ENCODE results near the gene GDF2. TPM values are rescaled to one million over a fixed set of nuclear protein-coding genes. Genes with fewer than 3 reads are reported as not detected.

GDF2 gene
- total RNA-seq, 1 donor from 2014 or later = not detected

DNA sequence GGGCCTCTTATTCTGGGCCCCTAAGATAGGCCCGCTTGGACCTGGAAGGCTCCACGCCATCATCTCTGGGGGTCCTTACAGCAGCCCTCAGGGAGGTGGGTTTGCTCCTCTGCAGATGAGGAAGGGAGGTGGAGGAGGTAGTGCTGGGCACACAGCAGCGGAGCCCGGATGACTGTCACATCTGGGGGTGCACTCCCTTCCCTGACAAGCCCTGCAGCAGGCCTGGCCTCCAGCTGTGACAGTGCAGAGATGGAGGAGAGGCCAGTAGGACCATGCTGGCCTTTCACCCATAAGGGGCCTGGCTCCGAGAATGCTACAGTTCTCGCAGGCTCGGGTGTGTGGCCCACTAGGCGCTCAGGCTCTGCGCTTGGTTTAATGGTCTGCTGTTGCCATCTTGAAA is 9.2 kb downstream of the GDF2 start:
- intact Hi-C loops (cut with micrococcal nuclease) = no loop called here

DNA sequence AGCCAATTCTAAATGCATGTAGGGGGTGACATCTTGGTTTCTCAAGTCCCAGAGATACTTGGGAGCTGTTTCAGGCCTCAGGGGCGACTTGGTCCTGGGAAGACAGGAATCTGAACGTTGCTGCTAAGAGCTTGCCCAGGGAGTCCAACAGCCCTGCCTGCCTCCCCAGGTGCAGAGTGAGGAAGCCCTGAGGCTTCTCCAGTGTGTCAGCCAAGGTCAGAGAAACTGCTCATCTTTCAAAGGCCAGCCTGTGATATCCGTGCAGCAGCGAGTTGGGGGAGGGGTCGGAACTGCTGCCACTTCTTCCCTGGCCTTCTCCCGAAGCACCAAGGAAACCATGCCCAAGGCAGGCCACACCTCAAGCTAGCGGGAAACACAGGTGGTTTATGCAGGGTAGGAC is 9.7 kb downstream of the GDF2 start:
- intact Hi-C loops (cut with micrococcal nuclease) = no loop called here

- intact Hi-C loops (cut with micrococcal nuclease) = no loop called here
Observed at GRCh38 chr10:47332371-47332770, 10.1 kb downstream of the GDF2 start.

DNA sequence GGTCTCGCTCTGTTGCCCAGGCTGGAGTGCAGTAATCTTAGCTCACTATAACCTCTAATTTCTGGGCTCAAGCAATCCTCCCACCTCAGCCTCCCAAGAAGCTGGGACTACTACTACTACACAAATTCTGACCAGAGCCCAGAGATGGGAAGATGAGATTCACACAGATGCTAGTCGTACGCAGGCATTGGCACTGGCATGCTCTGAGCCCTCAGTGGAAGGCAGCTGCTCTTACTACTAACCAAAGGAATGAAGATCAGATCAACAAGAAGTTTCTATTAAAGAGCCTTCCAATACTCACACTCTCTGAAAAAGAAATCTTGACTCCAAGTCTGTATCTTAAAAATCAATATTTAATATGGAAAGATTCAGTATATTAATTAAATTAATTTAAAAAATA is 10.7 kb downstream of the GDF2 start:
- intact Hi-C loops (cut with micrococcal nuclease) = no loop called here

- intact Hi-C loops (cut with micrococcal nuclease) = no loop called here
Observed at GRCh38 chr10:47333532-47333931, 11.3 kb downstream of the GDF2 start.

DNA sequence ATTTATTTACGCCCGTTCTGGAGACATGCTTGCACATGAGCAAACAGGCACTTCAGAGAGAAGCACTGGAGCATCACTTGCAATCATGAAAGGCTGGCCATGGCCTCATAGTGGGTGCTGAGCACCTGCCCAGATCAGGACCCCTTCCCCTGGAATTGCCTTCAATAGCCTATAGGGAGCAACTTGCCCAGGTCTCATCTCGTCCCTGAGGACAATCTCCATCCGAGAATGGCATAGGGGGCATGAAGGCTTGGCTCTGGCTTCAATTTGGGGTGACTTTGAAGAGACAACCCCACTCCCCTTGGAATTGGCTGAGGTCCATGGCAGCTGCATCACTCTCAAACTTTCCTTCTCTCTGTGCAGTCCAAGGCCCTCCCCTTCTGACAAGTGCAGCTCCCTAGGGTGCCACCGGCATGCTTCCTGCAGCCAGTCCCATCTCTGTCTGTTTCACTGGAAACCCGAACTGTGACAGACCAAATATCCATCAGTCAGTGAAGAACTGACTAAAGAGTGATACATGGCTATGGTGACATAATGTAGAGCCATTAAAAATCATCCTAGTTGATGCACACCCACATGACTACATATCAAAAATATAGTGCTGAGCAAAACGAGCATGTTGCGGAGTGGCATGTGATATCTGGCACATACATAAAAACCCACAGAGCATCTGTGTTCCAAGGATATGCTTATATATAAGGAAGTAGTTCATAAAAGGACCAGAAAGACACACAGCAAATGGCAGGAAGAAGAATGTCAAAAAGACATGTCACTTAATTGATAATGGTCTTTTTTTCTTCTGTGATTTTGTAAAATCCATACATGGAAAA is 12.4 kb downstream of the GDF2 start:
- intact Hi-C loops (cut with micrococcal nuclease) = no loop called here

DNA sequence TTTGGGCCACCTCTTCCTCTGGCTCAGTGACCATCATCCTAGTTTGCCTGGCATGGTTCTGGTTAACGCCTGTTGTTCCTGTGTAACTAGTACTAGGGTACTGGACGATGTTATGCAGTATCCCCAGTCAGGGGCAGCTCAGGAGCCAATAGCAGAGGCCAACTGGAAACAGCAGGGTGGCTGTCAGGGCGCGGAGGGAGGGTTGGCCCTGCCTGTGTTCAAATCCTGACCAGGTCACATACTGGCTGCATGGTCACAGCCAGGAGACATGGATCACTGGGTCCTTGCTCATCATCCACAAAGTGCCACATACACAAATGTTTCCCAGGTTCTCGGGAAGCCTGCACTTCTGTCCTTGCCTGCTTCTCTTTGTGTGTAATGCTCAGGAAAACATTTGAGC is 13.7 kb downstream of the GDF2 start:
- intact Hi-C loops (cut with micrococcal nuclease) = no loop called here

DNA sequence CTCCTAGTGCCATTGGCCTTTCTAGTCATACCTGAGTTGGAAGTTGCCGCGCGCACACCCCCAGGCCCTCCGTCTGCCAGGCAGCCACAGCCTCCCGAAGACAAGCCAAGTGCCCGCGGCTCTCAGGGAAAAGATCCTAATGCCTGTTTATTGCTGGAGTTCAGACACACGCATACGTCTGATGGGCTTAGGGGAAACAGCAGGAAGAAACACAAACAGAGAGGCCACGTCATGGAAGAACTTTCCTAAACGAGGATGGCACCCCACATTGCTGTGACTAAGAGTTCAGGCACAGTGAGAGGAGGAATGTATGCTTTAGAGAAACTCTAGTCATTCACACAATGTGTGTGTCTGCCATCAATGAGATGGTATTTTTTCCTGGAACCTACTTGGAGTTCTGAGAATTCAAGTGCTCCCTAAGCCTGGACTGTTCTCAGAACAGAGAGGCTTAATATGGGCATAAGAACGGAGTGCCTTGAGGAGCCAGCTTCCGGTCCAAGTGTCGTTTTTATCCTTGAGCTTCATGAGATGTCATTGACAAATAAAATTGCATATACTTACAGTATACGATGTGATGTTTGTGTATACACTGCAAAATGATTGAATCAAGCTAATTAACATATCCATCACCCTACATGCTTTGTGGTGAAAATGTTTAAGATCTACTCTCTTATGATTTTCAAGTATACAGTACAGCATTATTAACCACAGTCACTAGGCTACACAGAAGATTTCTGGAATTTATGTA is 14.3 kb downstream of the GDF2 start:
- intact Hi-C loops (cut with micrococcal nuclease) = no loop called here

DNA sequence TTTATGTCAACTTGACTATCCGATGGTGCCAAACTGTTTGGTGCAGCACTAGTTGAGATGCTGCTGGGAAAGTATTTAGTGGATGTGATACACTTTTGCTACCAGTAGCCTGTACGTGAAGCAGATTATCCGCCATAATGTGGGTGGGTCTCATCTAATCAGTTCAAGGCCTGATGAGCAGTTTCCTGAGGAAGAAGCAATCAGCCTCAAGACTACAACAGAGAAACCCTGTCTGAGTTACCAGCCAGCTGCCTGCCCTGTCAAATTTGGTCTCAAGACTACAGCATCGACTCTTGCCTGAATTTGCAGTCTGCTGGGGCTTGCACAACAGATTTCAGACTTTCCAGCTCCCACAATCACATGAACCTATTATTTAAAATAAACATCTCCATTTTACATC is 15.1 kb downstream of the GDF2 start:
- intact Hi-C loops (cut with micrococcal nuclease) = no loop called here

- intact Hi-C loops (cut with micrococcal nuclease) = no loop called here
Observed at GRCh38 chr10:47339186-47339735, 17.0 kb downstream of the GDF2 start.

GRCh38 chr10:47339759-47340607 is 17.7 kb downstream of the GDF2 start:
- intact Hi-C loops (cut with micrococcal nuclease) = loop anchor here (1.0 kb wide), 2 partner anchors 293 to 316 kb away; no protein-coding TSS in a partner anchor

DNA sequence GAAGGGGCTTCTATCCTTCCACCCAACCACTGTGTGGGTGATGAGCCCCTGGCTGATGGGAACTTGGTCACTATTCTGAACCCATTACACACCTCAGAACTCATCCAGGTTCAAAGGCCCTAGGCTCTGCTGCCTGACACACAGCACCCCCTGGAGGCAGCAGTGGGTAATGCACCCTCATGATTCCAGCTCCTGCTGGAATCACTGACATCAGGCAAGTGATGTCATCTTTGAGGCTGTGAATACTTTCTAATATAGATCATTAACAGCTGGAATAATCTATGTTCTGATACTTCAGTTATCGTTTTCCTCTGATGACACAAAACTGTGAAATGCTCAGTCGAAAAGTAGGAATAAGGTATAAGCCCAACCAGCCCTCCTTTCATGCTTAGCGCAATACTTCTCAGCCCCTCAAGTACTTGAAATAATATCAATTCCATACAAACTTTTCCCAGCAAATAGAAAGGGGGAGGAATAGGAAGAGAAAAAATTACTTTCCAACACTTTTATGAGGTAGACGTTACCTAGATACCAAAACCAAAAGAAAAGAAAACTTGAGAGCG is 18.4 kb downstream of the GDF2 start:
- intact Hi-C loops (cut with micrococcal nuclease) = loop anchor here (1.0 kb wide), 2 partner anchors 293 to 316 kb away; no protein-coding TSS in a partner anchor

DNA sequence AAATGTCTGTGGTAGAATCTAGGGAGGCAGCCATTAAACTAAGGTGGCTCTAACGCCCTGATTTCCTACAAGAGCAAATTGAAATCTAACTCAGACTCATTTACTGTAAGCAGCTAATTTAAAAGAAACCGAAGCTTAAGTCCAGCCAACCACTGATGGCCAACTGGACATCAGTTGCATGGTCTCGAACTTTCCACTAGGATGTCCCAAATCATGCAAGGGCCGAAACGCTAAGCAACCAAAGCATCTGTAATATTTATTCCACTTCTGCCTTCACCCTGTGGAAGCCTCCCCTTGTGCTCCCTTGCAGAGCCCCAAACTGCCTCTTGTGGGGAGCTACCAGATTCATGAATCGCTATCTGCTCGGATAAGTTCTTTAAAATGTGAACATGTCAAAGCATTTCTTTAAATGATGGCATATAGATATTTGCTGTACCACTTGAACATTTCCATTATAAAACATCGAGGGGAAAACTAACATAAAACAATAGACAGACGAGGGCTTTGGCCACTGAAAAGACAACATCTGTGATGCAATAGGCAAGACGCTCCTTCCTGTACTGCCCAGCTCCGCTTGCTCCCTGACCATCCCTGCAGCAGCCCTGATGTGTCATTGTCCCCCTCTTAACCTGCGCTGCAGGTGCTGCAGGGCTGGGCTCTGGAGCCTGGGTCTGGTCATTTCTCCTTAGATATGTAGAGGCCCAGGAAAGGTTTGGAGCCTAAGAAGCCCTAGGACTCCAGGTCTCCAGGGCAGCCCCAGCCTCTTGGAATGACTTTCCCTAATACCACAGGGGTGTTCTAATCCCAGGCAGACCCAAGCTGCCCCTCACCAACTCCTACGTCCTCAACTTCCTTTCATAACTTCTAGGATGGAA is 23.0 kb downstream of the GDF2 start:
- intact Hi-C loops (cut with micrococcal nuclease) = no loop called here

DNA sequence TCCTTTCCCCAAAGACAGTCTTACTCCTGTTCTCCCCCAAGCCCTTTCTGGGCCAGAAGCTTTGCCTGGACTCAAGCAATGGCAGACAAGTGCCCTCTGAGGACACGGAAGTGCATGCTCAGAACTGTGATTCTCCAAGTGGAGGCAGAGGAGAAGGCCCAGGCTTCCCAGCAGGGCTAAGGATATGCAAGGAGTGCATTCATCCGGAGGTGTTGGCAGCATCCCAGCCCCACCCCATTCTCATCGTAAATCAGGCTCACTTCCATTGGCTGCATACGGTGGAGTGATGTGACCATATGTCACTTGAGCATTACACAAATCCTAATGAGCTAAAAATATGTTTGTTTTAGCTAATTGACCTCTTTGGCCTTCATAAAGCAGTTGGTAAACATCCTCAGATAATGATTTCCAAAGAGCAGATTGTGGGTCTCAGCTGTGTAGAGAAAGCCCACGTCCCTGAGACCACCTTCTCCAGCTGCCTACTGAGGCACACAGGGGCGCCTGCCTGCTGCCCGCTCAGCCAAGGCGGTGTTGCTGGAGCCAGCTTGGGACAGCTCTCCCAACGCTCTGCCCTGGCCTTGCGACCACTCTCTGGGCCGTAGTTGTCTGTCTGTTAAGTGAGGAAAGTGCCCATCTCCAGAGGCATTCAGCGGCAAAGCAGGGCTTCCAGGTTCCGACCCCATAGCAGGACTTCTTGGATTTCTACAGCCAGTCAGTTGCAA is 24.5 kb downstream of the GDF2 start:
- intact Hi-C loops (cut with micrococcal nuclease) = no loop called here

GRCh38 chr10:47347303-47347675 is 25.0 kb downstream of the GDF2 start:
- intact Hi-C loops (cut with micrococcal nuclease) = no loop called here

DNA sequence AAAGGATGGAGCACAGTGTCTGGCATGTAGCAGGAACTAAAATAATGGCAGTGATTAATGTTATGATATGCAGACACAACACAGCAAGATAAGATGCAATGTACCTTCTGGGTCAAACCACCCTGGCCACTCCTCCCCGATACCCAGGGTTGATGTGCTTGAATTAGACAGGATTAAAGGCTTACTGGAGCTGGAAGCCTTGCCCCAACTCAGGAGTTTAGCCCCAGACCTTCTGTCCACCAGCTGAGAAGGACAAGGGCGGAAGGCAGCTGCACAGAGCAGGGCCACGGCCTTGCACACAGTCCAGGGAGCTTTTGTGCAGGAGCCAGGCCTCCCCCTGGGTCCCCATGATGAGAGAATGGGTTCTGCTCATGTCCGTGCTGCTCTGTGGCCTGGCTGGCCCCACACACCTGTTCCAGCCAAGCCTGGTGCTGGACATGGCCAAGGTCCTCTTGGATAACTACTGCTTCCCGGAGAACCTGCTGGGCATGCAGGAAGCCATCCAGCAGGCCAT is 25.9 kb downstream of the GDF2 start, which contains the start of gene RBP3:
RBP3 (plus strand) TSS at position 226 of the 514 bp plus-strand sequence; CDS start at position 348, 122 bp downstream.
- intact Hi-C loops (cut with micrococcal nuclease) = no loop called here

GRCh38 chr10:47348661-47349470 is 26.6 kb downstream of the GDF2 start:
- intact Hi-C loops (cut with micrococcal nuclease) = no loop called here

DNA sequence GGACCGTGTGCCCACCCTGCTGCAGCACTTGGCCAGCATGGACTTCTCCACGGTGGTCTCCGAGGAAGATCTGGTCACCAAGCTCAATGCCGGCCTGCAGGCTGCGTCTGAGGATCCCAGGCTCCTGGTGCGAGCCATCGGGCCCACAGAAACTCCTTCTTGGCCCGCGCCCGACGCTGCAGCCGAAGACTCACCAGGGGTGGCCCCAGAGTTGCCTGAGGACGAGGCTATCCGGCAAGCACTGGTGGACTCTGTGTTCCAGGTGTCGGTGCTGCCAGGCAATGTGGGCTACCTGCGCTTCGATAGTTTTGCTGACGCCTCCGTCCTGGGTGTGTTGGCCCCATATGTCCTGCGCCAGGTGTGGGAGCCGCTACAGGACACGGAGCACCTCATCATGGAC is 27.3 kb downstream of the GDF2 start:
- intact Hi-C loops (cut with micrococcal nuclease) = no loop called here

Measured in T-helper 2 cell treated with Interferon-gamma antibody and Interleukin-4, amounts not matched to agents 100 ng/mL and 5 ng/mL, for 36 hours (primary cell).